ENCODE results near the gene TMEM109. TPM values are rescaled to one million over a fixed set of nuclear protein-coding genes. Genes with fewer than 3 reads are reported as not detected.
A peak's percentile ranks its signal among the peaks of the same experiment; 100 is the strongest.

Gene TMEM109
- polyA plus RNA-seq, 1 experiment, result 70.0 TPM

DNA sequence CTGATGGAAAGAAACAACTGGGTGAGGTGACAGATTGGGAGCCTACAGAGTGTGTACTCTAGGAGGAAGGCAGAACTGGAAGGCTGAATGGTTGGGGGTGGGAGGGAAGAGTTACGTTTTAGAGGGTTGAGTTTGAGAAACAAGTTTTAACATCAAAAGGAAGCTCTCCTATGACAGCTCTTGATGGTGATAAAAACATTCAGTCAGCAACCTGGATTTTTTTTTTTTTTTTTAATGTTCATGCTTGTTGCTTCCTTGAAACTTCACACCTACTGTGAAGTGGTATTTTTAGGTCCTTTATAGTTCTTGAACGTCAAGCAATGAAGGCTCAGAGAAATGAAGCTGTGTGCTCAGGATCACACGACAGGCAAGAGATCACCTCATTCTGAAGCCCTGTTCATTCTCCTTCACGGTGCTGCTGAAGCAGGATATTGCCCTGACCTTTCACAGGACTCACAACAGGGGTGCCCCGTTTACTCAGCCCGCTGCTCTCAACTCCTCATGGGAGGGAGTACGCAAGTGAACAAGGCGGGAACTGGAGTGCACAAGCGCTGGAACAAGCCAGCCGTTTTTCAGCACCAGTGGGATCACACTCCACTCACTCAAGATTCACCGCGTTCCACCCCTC lies 1.6 kb upstream of the TMEM109 start:
- POLR2A ChIA-PET, result no interaction called here
- TF ChIP-seq, protein P1, sequence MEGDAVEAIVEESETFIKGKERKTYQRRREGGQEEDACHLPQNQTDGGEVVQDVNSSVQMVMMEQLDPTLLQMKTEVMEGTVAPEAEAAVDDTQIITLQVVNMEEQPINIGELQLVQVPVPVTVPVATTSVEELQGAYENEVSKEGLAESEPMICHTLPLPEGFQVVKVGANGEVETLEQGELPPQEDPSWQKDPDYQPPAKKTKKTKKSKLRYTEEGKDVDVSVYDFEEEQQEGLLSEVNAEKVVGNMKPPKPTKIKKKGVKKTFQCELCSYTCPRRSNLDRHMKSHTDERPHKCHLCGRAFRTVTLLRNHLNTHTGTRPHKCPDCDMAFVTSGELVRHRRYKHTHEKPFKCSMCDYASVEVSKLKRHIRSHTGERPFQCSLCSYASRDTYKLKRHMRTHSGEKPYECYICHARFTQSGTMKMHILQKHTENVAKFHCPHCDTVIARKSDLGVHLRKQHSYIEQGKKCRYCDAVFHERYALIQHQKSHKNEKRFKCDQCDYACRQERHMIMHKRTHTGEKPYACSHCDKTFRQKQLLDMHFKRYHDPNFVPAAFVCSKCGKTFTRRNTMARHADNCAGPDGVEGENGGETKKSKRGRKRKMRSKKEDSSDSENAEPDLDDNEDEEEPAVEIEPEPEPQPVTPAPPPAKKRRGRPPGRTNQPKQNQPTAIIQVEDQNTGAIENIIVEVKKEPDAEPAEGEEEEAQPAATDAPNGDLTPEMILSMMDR (IDR thresholded peaks at IDR 0.05; ENCODE audit: insufficient read depth, low read depth, low read length), result no peak
- CTCF ChIA-PET, result interaction anchor here (0.6 to 1.2 kb wide), 3 partner anchors 80 to 263 kb away, joined by 3 to 4 read pairs (median 3); no protein-coding TSS in a partner anchor
- Histone ChIP-seq H3K4me3 (ENCODE audit: low read depth, low read length) (no peak overlapping the region), H3K27me3 (ENCODE audit: control insufficient read depth, insufficient read depth, low read length) (0 out of 2 replicates have a peak, but pooled peaks cover 3% of the 10 kb centered on the region), H3K36me3 (ENCODE audit: control insufficient read depth, insufficient read depth, low read length) (no peaks in the 10 kb centered on the region)
- no peak for DNase-seq (ENCODE audit: low read depth)

DNA sequence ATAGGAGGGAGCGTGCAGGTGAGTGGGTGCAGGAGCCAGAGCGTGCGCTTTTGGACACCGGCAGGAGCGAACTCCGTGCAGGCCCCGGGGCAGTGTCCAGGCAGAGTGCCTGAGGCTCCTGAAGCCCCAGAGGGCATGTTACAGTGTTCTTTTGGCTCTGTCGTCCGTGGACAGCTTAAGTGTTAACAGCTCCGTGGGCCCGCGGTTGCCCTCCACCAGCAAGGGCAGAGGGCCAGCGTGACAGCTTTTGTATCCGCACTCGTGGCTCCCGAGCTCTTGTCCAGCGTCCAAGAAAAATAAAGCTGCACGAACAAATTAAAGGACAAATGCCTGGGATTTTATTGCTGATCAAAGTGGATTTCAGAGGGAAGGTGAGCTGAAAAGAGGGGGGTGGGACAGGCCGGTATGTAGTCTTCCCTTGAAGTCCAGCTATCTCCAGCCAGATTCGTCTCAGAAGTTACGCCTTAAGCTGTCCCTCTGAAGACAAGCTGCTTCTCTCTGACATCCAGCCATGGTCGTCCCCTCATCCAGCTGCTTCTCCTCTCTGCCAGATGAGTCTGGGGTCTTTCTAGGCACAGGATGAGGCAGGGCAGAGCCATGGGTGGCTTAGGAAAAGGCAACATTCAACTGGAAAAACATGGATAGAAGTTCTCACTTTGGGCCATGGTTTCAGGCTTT lies 968 bp upstream of the TMEM109 start:
- Histone ChIP-seq H3K4me3 (ENCODE audit: low read depth, low read length) (no peak overlapping the region), H3K36me3 (ENCODE audit: control insufficient read depth, insufficient read depth, low read length) (no peaks in the 10 kb centered on the region), H3K27me3 (ENCODE audit: control insufficient read depth, insufficient read depth, low read length) (0 out of 2 replicates have a peak, but pooled peaks cover 3% of the 10 kb centered on the region)
- CTCF ChIA-PET, result interaction anchor here (0.8 to 1.2 kb wide), 5 partner anchors 9 to 262 kb away, joined by 3 to 4 read pairs (median 3); partner anchors contain the start of gene TMEM132A
- no peak for DNase-seq (ENCODE audit: low read depth)
- POLR2A ChIA-PET, result no interaction called here
- TF ChIP-seq, protein P1 (IDR thresholded peaks at IDR 0.05; ENCODE audit: insufficient read depth, low read depth, low read length), result no peak

DNA sequence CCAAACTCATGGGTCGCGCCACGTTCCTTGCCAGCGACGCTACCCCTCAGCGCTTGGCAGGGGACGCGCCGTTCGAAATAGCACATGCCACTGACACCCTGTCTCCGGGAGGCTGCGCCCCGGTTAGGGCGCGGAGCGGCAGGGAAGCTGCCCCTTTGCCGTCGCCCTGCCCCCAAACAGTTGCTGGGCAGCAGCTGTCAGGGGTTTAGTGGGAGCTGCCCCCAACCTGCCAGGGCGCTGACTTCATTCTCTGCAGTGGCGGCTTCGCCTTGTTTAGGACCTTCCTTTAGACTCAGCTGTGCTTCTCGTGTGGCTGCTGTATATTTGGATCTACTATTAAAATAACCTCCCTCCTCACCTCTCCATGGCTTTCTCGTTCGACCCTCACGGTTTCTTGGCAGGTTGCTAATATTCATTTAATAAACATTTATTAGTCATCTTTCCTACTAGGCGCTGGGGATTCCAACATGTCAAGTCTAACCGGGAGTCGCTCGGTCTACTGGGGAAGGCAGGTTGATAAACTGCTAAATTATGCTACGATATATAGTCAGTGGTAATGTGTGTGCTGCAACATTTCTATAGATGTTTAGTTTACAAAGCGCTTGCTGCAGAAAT lies 782 bp downstream of the TMEM109 start:
- TF ChIP-seq, protein P1 (IDR thresholded peaks at IDR 0.05; ENCODE audit: insufficient read depth, low read depth, low read length), result no peak
- Histone ChIP-seq H3K4me3 (ENCODE audit: low read depth, low read length) (peak overlapping the region; percentile 66), H3K27me3 (ENCODE audit: control insufficient read depth, insufficient read depth, low read length) (0 out of 2 replicates have a peak, but pooled peaks cover 2% of the 10 kb centered on the region), H3K36me3 (ENCODE audit: control insufficient read depth, insufficient read depth, low read length) (no peaks in the 10 kb centered on the region)
- ChIA-PET POLR2A (interaction anchor here (0.7 kb wide), 1 partner anchor 455 kb away, joined by 3 read pairs; no protein-coding TSS in a partner anchor), CTCF (interaction anchor here (0.9 to 1.5 kb wide), 7 partner anchors 9 to 272 kb away, joined by 3 to 5 read pairs (median 3); partner anchors contain the start of gene TMEM132A)
- no peak for DNase-seq (ENCODE audit: low read depth)

DNA sequence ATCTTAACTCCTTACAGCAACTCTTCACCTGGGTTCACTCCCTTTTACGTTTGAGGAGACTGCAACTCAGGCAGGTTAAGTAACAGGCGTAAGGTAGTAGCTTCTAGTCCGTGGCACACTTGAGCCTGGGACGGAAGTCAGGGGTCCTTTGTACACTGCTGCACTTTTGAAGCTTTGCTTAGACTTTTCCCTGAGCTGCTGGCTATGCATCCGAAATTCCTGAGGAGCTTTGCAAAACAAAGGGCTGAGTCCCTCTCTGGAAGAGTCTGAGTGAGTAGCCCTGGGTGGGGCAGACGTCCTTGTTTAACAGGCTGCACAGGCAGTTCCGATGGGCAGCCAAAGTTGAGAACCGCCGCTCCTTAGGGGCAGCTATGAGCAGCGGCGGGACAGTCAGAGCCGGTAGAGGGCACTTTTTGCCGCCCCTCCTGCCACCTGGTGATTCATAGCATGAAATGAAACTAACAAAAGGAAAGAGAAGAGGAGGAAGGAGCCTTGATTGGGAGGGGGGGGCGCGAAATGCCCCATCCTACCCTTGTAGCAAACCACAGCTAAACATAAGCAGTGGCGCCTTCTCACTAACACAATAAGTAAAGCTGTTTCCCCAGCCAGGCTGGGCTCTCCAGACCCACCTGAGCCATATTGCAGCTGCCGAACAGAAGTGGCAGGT lies 1.4 kb downstream of the TMEM109 start:
- TF ChIP-seq, protein P1 (IDR thresholded peaks at IDR 0.05; ENCODE audit: insufficient read depth, low read depth, low read length), result peak; percentile 49
- Histone ChIP-seq H3K4me3 (ENCODE audit: low read depth, low read length) (peak overlapping the region; percentile 66), H3K36me3 (ENCODE audit: control insufficient read depth, insufficient read depth, low read length) (no peaks in the 10 kb centered on the region), H3K27me3 (ENCODE audit: control insufficient read depth, insufficient read depth, low read length) (no peaks in the 10 kb centered on the region)
- CTCF ChIA-PET, result interaction anchor here (0.5 to 1.5 kb wide), 12 partner anchors 8 to 287 kb away, joined by 3 to 5 read pairs (median 3); partner anchors contain the start of gene TMEM132A
- no peak for DNase-seq (ENCODE audit: low read depth)
- POLR2A ChIA-PET, result interaction anchor here (0.7 kb wide), 1 partner anchor 454 kb away, joined by 3 read pairs; no protein-coding TSS in a partner anchor
